K562 (cell line): Measurements from ENCODE around the gene FBXW2. TPM values are rescaled to one million over a fixed set of nuclear protein-coding genes. Genes with fewer than 3 reads are reported as not detected.

Source experiments
- ATF1 ChIP-seq, 2 experiments: fragments of 450-650 bp in 1 of 2; IDR thresholded peaks; 2 replicates each; pipeline ENCODE4 v1.6.1; 2016; ENCODE audit warnings: missing compliant biosample characterization in 1 of 2, missing genetic modification characterization in 1 of 2
- BHLHE40 ChIP-seq: IDR thresholded peaks from 2 replicates; pipeline ENCODE4 v1.6.1; 2011; ENCODE audit warnings: low read length, improper control_type of control experiment
- BRCA1 ChIP-seq, 2 experiments: fragments of 450-650 bp in 1 of 2; sonication (generic) in 1 of 2; formaldehyde crosslinking in 1 of 2; IDR thresholded peaks; 2 replicates each; pipeline versions ENCODE4 v1.5.0 to v1.6.1; 2017 to 2020; ENCODE audit warnings: mild to moderate bottlenecking in 1 of 2, missing genetic modification reagents in 1 of 2
- CHD1 ChIP-seq: fragments of 200-600 bp; sonication (generic); IDR thresholded peaks from one replicate; pipeline ENCODE4 v1.6.1; 2012; ENCODE audit warnings: mild to moderate bottlenecking, moderate library complexity, low read length, inconsistent platforms
- ESRRA ChIP-seq: fragments of 450-650 bp; IDR thresholded peaks from 2 replicates; pipeline ENCODE4 v1.6.1; 2014; ENCODE audit warnings: low read depth, mild to moderate bottlenecking, moderate library complexity, borderline replicate concordance
- JUNB ChIP-seq: fragments of 450-650 bp; formaldehyde crosslinking; conservative IDR thresholded peaks from 2 replicates; pipeline ENCODE4 v1.4.0; 2020; ENCODE audit warnings: mild to moderate bottlenecking
- MLLT1 ChIP-seq, 2 experiments: fragments of 450-650 bp; IDR thresholded peaks; 2 replicates each; pipeline ENCODE4 v1.6.1; 2016
- MXD1 ChIP-seq: fragments of 250-450 bp; sonication (Bioruptor Pico); IDR thresholded peaks from 2 replicates; pipeline ENCODE4 v1.8.0; 2021; ENCODE audit warnings: borderline replicate concordance, mild to moderate bottlenecking, moderate library complexity; ENCODE audit not compliant: poor library complexity, severe bottlenecking
- MYC ChIP-seq, 2 experiments: fragments of 250-450 bp in 1 of 2; sonication (Bioruptor Pico) in 1 of 2; IDR thresholded peaks; 2 replicates each; pipeline versions ENCODE4 v1.5.1 to v1.6.1; 2012 to 2021; ENCODE audit warnings: low read depth in 2 of 2, borderline replicate concordance in 1 of 2, improper control_type of control experiment in 1 of 2, low read length in 1 of 2, mild to moderate bottlenecking in 1 of 2, moderate library complexity in 1 of 2
- NFE2 ChIP-seq: IDR thresholded peaks from 2 replicates; pipeline ENCODE4 v1.6.1; 2014; ENCODE audit warnings: antibody characterized with exemption, low read depth
- PKNOX1 ChIP-seq: fragments of 450-650 bp; IDR thresholded peaks from 2 replicates; pipeline ENCODE4 v1.6.1; 2016
- PML ChIP-seq: IDR thresholded peaks from 2 replicates; pipeline ENCODE4 v1.6.1; 2012; ENCODE audit warnings: low read length, inconsistent platforms
- PTBP1 ChIP-seq: fragments of 200-400 bp; formaldehyde crosslinking; IDR thresholded peaks from 2 replicates; pipeline ENCODE4 v1.6.1; 2017; ENCODE audit warnings: low read depth, low read length
- TOE1 ChIP-seq, 2 experiments: fragments of 450-650 bp in 1 of 2; sonication (generic) in 1 of 2; formaldehyde crosslinking in 1 of 2; IDR thresholded peaks; 2 replicates each; pipeline versions ENCODE4 v1.7.1 to v1.8.0; 2016 to 2022; ENCODE audit warnings: borderline replicate concordance in 2 of 2, mild to moderate bottlenecking in 2 of 2, antibody characterized with exemption in 1 of 2, inconsistent platforms in 1 of 2, low read depth in 1 of 2, missing genetic modification reagents in 1 of 2, moderate library complexity in 1 of 2
- ZBTB34 ChIP-seq: fragments of 250-450 bp; sonication (Bioruptor Pico); IDR thresholded peaks from 2 replicates; pipeline ENCODE4 v1.8.0; 2021; ENCODE audit warnings: mild to moderate bottlenecking, moderate library complexity
- ZNF212 ChIP-seq: fragments of 450-650 bp; formaldehyde crosslinking; IDR thresholded peaks from 2 replicates; pipeline ENCODE4 v1.4.0; 2020; ENCODE audit warnings: mild to moderate bottlenecking
- ZNF609 ChIP-seq: sonication (generic); formaldehyde crosslinking; IDR thresholded peaks from 2 replicates; pipeline ENCODE4 v1.8.1; 2023; ENCODE audit warnings: missing genetic modification reagents, mild to moderate bottlenecking, borderline replicate concordance
- polyA plus RNA-seq, 8 experiments: library from polyadenylated mRNA; depleted of rRNA in 4 of 8; stranded (reverse) in 5 of 8; unstranded in 3 of 8; fragments of >200 nt; fragmentation: Nextera tagmentation in 2 of 8; fragmentation: Illumina TruSeq in 1 of 8; extraction: Ambion mirVana in 2 of 8; extraction: Trizol in 1 of 8; gene quantifications; 2 replicates each; pipeline versions ENCODE4 v1.2.1 to v1.2.3, GENCODE V29; 2011 to 2014; ENCODE audit warnings: inconsistent platforms in 1 of 8, missing spikeins in 1 of 8
- total RNA-seq, 7 experiments: library from RNA; depleted of rRNA in 6 of 7; stranded (reverse); fragments of >200 nt in 6 of 7; fragmentation: Illumina TruSeq in 2 of 7; extraction: Trizol in 2 of 7; gene quantifications; 2 replicates each; pipeline versions ENCODE4 v1.2.1 to v1.2.3, GENCODE V29; 2011 to 2021; ENCODE audit warnings: low replicate concordance in 1 of 7

Gene FBXW2
- total and polyA plus RNA-seq, 9 of the 15 experiments (the other 6 are each of a cell fraction or from before 2014, with no cell fraction given), result 2.5 to 57.8 (median 28.1) TPM

- TF ChIP-seq TOE1 (IDR thresholded peaks at IDR 0.05; ENCODE audit: borderline replicate concordance), result no peak
- no peak for TF ChIP-seq TOE1 (CRISPR knock-in tag; IDR thresholded peaks at IDR 0.05; ENCODE audit: borderline replicate concordance, low read depth)
- peak; percentile 66 for TF ChIP-seq CHD1
- no peak for TF ChIP-seq ESRRA
- no peak for TF ChIP-seq MLLT1 (IDR thresholded peaks at IDR 0.05)
- no peak for TF ChIP-seq ZNF212 (CRISPR knock-in tag)
- TF ChIP-seq ATF1 (CRISPR knock-in tag; IDR thresholded peaks at IDR 0.05), result no peak
- TF ChIP-seq ATF1 (tag; IDR thresholded peaks at IDR 0.05), result no peak; the same call in 1 of the 2 replicates
- TF ChIP-seq JUNB, result no peak
- TF ChIP-seq ZBTB34, result no peak
- TF ChIP-seq MYC (IDR thresholded peaks at IDR 0.05; ENCODE audit: low read depth, low read length), result no peak
- TF ChIP-seq MYC (CRISPR knock-in tag; IDR thresholded peaks at IDR 0.05; ENCODE audit: borderline replicate concordance, low read depth), result peak; percentile 58; the same call in 1 of the 2 replicates
- TF ChIP-seq NFE2, result no peak
- TF ChIP-seq PTBP1, result peak; percentile 92; the same call in 1 of the 2 replicates
- no peak for TF ChIP-seq MXD1 (CRISPR knock-in tag)
- no peak for TF ChIP-seq PKNOX1
- no peak for TF ChIP-seq BRCA1 (IDR thresholded peaks at IDR 0.05)
- no peak for TF ChIP-seq BRCA1 (CRISPR knock-in tag; IDR thresholded peaks at IDR 0.05)
- TF ChIP-seq BHLHE40, result no peak
- 0 out of 2 replicates have a peak, but pooled peaks have one; percentile 31 for TF ChIP-seq ZNF609 (CRISPR knock-in tag)
- 0 out of 2 replicates have a peak, but pooled peaks have one; percentile 11 for TF ChIP-seq PML
Observed at GRCh38 chr9:120714846-120715388, 78.3 kb downstream of the FBXW2 start (continued).
